NCI-H2196 treated with DMSO at 0.1 percent for 48 hours (cell line): ENCODE results near the gene DDX51.
A peak's percentile ranks its signal among the peaks of the same experiment; 100 is the strongest.
"Not testable (repeated sequence)": the region's sequence is repeated elsewhere in the genome, so short reads cannot be mapped to it uniquely, and the experiment has no call there.

Experiments used
- DNase-seq: peaks from one replicate; lab custom pipeline; 2025; ENCODE audit not compliant: unreplicated experiment; lab: John Stamatoyannopoulos, UW

DDX51 gene

DNA sequence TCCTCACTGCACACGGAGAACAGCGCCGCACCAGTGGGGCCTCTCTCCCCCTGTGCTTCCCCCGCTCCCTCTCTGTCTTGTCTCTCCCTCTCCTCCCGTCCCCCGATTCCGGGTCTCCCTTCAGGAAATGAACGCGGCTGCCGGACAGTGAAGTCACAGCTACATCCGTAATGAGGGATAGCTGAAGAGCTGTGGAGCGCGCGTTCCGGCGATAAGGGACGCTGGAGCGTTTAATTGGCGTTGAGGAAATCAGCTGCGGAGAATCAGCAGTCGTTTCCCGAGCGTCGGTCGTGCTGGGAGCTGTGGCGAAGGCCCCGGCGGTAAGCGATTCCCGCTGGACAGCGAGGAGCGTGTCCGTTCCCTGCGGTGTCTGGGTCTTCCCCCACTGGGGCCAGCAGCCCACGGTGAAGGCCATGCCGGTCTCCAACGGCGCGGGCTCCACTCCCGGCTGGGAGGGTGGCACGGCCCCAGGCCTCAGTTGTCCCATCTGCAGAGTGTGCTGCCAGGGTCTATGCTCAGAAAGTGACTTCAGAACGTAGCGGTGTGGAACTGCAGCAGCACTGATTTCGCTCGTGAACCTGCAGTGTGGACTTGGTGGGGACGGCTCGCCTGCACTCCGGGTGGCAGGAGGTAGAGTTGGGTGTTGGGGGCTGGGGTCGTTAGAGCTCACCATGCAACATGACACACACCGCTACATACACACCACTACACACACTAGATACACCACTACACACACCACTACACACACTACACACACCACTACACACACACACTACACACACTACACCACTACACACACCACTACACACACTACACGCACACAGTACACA lies 11.0 kb upstream of the DDX51 start:
- DNase-seq: no peak

DNA sequence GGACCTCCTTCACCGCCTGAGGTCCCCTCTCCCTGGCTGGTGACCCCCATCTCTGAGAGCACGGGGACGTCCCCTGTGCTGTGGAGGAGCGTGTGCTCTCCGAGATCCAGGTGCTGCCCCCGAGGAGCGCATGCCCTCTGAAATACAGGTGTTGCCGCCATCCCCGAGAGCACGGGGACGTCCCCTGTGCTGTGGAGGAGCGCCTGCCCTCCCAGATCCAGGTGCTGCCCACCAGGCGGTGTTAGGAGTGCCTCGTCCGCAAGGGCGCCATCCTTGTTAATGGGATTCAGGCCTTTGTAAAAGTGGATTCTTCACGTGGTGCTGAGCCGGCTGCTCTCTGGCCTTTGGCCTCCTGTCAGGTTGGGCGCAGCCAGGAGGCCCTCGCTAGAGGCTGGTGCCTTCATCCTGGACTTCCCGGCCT lies 10.2 kb upstream of the DDX51 start:
- no peak for DNase-seq

DNA sequence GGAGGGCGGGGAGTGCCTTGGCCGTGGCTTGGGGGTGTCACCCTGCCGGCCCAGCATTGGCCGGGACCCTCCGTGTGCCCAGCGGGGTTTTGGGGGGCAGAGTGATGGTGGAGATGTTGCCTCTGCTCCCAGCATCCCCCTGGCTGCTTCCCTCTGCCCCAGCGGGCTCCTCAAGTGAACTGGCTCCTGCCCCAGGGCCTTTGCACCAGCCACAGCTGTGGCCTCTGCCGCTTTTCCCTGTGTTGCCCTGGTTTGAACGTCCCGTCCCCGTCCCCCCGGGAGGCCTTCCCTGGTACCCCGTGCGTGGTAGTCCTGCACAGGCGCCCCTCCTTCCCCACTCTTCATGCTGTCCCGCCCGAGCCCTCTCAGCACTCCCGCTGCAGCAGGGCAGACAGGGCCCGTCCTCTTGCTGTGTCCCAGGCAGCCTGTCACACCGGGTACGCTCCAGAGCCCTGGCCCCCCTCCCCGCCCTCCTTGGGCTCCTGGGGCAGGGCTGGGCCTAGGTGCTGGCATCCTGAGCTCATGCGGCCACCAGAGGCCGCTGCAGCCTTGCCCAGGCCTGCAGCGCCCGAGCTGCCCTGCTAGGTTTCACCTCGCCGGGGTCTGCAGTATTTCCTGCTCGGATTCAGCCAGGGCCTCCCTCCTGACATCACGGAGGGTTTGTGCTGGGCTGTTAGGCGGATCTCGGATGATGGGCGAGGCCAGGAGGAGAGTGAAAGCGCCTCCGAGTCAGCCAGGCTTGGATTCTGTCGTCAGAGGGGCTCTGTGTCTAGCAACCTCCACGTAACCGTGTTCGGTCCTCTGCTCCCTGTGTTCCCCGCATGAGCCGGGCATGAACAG lies 9.6 kb upstream of the DDX51 start:
- peak; percentile 44 for DNase-seq

DNA sequence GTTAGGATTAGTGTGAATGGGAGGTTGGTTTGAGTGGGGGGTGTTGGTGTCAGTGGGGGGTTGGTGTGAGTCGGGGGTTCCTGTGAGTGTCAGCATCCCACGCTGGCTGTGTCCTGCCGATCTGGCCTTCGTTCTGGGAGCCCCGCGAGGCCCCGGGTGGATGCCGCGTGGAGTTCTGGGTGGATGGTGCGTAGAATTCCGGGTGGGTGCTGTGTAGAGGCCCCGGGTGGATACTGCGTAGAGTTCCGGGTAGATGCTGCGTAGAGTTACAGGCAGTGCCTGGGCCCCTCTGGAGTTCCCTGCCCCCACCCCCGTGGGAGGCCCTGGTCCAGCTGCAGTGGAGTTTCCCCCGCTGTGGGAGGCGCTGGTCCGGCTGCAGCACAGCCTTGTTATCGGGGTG lies 8.8 kb upstream of the DDX51 start:
- DNase-seq: no peak

DNA sequence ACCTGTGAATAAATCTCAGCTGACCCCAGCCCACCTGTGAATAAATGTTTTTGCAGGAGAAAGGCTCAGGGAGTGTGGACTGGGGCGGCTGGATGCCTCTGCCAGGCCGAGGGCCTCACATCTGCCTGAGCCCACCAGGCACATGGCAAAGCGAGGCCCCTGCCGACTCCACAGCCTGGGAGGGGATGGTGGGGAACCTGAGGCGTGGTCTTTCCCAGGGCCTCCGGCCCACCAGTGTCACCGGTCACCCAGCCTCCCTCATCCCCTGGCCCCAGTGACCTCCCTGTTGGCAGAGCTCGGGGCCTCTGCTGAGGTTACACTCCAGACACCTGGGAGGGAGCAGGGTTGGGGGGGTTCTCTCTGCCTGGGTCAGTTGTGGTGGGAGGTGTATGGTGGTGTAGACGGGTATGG lies 8.3 kb upstream of the DDX51 start:
- DNase-seq: no peak

DNA sequence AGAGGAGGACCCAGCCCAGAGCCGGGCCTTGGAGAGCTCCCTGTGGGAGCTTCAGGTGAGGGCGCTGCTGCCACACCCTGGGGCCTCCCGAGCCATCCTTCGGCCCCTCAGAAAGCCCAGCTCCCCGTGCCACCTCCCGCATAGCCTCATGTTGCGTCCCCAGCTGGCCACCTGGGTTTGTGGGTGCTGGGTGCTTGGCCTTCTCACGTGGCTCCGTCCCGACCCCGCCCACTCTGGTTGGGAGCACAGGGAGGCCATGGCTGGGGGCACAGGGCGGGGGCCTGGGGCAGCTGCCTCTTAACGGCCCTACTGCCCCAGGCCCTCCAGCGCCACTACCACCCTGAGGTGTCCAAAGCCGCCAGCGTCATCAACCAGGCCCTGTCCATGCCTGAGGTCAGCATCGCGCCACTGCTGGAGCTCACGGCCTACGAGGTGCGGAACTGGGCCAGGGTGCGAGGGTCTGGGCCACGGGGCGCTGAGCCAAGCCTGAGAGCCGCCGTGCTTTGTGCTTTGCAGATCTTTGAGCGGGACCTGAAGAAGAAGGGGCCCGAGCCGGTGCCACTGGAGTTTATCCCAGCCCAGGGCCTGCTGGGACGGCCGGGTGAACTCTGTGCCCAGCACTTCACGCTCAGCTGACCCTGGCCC lies 7.8 kb upstream of the DDX51 start:
- no peak for DNase-seq

- DNase-seq: no peak
Observed at GRCh38 chr12:132151145-132151765, 7.1 kb upstream of the DDX51 start.

DNA sequence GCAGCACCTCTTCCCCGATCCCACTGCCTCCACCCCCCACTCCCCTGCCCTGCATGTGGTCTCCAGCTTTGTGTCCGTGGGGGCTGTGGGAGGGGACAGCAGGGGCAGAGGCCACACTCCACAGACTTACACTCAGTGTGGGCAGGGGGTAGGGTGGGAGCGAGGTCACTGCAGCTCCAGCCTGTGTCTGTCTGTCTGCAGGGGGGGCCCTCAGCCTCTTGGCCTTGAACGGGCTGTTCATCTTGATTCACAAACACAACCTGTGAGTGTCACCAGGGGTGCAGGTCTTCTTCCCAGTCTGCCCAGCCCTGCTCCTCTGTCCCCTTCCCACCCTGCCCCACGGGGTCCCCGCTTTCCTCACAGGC lies 6.6 kb upstream of the DDX51 start:
- no peak for DNase-seq

- DNase-seq: not testable (repeated sequence)
Observed at GRCh38 chr12:132149526-132149925, 5.4 kb upstream of the DDX51 start.

GRCh38 chr12:132148368-132149045 lies 4.4 kb upstream of the DDX51 start:
- DNase-seq: no peak

- DNase-seq: no peak
Observed at GRCh38 chr12:132147423-132148367, 3.6 kb upstream of the DDX51 start.

GRCh38 chr12:132146772-132147422 lies 2.8 kb upstream of the DDX51 start:
- no peak for DNase-seq

DNA sequence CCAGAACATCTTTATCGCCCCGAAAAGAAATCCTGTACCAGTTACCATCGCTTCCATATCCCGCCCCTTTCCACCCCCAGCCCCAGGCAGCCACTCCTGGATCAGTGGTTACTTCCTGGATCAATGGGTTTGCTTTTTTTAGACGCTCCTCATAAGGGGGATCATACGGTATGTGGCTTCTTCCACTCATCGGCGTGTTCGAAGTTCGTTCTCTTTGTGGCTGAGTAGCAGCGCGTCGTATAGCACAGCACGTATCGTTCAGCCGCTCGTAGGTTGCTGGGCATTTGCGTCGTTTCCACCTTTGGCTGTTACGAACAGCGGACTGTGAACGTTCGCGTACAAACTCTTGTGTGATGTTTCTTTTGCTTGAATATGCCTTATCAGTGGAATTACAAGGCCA lies 2.0 kb upstream of the DDX51 start:
- DNase-seq: no peak

- no peak for DNase-seq
Observed at GRCh38 chr12:132145334-132145733, 1.2 kb upstream of the DDX51 start.

DNA sequence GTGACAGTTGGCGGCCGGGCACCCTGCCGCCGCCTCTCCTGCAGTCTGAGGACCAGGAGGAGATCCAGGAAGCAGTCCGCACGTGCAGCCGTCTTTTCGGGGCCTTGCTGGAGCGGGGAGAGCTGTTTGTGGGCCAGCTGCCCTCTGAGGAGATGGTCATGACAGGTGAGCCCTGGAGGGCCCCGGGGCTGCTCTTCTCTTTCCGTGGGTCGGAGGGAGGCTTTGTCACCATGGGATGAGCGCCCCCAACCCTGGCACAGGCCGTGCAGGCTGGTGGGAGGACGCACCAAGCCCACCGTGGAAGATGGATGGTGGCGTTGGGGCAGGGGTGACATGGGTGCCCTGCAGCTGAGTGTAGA lies 670 bp upstream of the DDX51 start:
- no peak for DNase-seq

DNA sequence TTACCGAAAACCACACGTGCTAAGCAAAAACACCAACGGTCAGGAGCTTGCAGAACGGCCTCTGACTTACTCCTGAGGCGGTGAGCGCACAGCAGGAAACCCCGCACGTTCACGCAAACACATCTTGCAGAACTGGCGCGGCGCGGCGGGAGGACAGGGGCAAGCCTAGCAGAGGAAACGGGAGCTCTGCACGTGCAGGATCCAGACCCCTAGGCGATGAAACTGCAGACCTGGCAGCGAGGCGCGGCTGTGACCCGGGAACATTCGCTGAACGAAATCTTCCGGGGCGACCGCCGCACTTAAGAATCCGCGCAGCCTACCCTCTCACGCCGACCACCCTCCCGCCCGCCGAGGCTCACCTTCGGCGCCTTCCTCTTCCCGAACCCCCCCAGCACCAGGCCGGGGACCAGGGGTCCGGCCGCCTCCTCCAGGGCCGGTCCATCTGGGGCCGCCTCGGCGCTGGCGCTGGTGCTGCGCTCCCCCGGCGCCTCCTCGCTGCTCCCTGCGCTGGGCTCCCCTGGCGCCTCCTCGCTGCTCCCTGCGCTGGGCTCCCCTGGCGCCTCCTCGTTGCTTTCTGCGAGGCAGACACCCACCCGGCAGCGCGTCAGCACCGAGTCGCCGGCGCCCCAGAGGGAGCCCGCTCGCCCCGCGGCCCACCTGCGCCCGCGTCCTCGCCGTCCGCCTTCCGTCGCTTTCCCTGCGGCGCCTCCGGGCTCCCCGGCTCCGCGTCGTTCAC lies 615 bp downstream of the DDX51 start:
- no peak for DNase-seq

GRCh38 chr12:132142679-132143335 lies 1.3 kb downstream of the DDX51 start:
- DNase-seq: no peak
